Lower lobe of right lung (tissue), 2 donors: ENCODE data around the gene FSTL3. TPM values are rescaled to one million over a fixed set of nuclear protein-coding genes. Genes with fewer than 3 reads are reported as not detected.

Experiments used
- ATAC-seq, 2 donors: fragments of 200-7000 bp; cut with Tn5 transposase; one replicate each; pipeline ENCODE4 v1.9.1; 2020 to 2022; ENCODE audit warnings: mild to moderate bottlenecking in 2 of 2, moderate library complexity in 2 of 2
- DNase-seq: peaks from one replicate; pipeline ENCODE4 v3.0.0-alpha.2; 2020
- H3K27ac ChIP-seq: fragments of 200-600 bp; one replicate; pipeline ENCODE4 v1.8.0; 2022
- H3K27me3 ChIP-seq: fragments of 200-600 bp; one replicate; pipeline ENCODE4 v1.8.0; 2022; ENCODE audit warnings: low read depth
- H3K36me3 ChIP-seq: fragments of 200-600 bp; one replicate; pipeline ENCODE4 v1.8.0; 2022; ENCODE audit warnings: mild to moderate bottlenecking
- H3K4me1 ChIP-seq: fragments of 200-600 bp; one replicate; pipeline ENCODE4 v1.8.0; 2022
- H3K4me3 ChIP-seq: fragments of 200-600 bp; one replicate; pipeline ENCODE4 v1.8.0; 2022; ENCODE audit warnings: mild to moderate bottlenecking
- H3K9me3 ChIP-seq: fragments of 200-600 bp; one replicate; pipeline ENCODE4 v1.8.0; 2022
- CTCF ChIP-seq: fragments of 200-600 bp; IDR thresholded peaks from one replicate; pipeline ENCODE4 v1.8.0; 2022; ENCODE audit warnings: antibody characterized with exemption, mild to moderate bottlenecking
- intact Hi-C: fragments of 100-400 bp; cut with DNase I; formaldehyde crosslinking; loops from one replicate; pipeline ENCODE4 v1.11.0; 2022
- total RNA-seq: library from RNA; stranded (reverse); fragmentation: NEBNext Ultra II Directional; extraction: Animal tissue kit (Norgen Biotek cat#: 25700); gene quantifications from one replicate; pipeline ENCODE4 v1.2.1, GENCODE V29; 2021
- donor health status: DM: no; HTN: yes; CAD: no; lungs with severe emphysema.

The FSTL3 gene
- total RNA-seq, 1 donor from 2014 or later: 48.0 TPM

- H3K27ac ChIP-seq: peak overlapping the region; percentile 71
- peak overlapping the region; percentile 62 for H3K4me3 ChIP-seq
- peaks cover 14% of the 10 kb centered on the region for H3K4me1 ChIP-seq
- peaks cover 21% of the 10 kb centered on the region for H3K27me3 ChIP-seq
- TF ChIP-seq CTCF: no peak
- no peaks in the 10 kb centered on the region for H3K36me3 ChIP-seq
- ATAC-seq: peak; percentile 8 to 31
- no peaks in the 10 kb centered on the region for H3K9me3 ChIP-seq
- no peak for DNase-seq
- intact Hi-C loops: no loop called here
Observed at GRCh38 chr19:709965-710571, 33.9 kb downstream of the FSTL3 start.

- H3K27ac ChIP-seq: peak overlapping the region; percentile 71
- intact Hi-C loops: no loop called here
- peaks cover 21% of the 10 kb centered on the region for H3K27me3 ChIP-seq
- H3K9me3 ChIP-seq: no peaks in the 10 kb centered on the region
- peaks cover 14% of the 10 kb centered on the region for H3K4me1 ChIP-seq
- TF ChIP-seq CTCF: no peak
- no peak for DNase-seq
- peak overlapping the region; percentile 62 for H3K4me3 ChIP-seq
- no peaks in the 10 kb centered on the region for H3K36me3 ChIP-seq
- no peak for ATAC-seq
Observed at GRCh38 chr19:710767-711166, 34.6 kb downstream of the FSTL3 start.

GRCh38 chr19:711254-711653 is 35.1 kb downstream of the FSTL3 start:
- Histone ChIP-seq H3K27ac (no peak overlapping the region), H3K9me3 (no peaks in the 10 kb centered on the region), H3K36me3 (no peaks in the 10 kb centered on the region), H3K4me1 (peaks cover 14% of the 10 kb centered on the region), H3K27me3 (peaks cover 21% of the 10 kb centered on the region), H3K4me3 (no peak overlapping the region)
- ATAC-seq (no peak), DNase-seq (no peak)
- intact Hi-C loops: no loop called here
- TF ChIP-seq CTCF: no peak

- Histone ChIP-seq H3K36me3 (no peaks in the 10 kb centered on the region), H3K4me3 (no peak overlapping the region), H3K27ac (no peak overlapping the region), H3K9me3 (no peaks in the 10 kb centered on the region), H3K4me1 (peaks cover 12% of the 10 kb centered on the region), H3K27me3 (peaks cover 11% of the 10 kb centered on the region)
- no peak for TF ChIP-seq CTCF
- intact Hi-C loops: no loop called here
- DNase-seq: no peak
- ATAC-seq: no peak
Observed at GRCh38 chr19:715347-715746, 39.2 kb downstream of the FSTL3 start.

- intact Hi-C loops: no loop called here
- Histone ChIP-seq H3K27ac (no peak overlapping the region), H3K4me1 (peaks cover 22% of the 10 kb centered on the region), H3K36me3 (no peaks in the 10 kb centered on the region), H3K9me3 (no peaks in the 10 kb centered on the region), H3K27me3 (peaks cover 21% of the 10 kb centered on the region), H3K4me3 (no peak overlapping the region)
- TF ChIP-seq CTCF: no peak
- ATAC-seq (no peak), DNase-seq (no peak)
Observed at GRCh38 chr19:718251-718951, 42.2 kb downstream of the FSTL3 start.
